ENCODE data around the gene CDH12.

GRCh38 chr5:21765406-21765805, 1087.7 kb downstream of the CDH12 start:
- TF ChIP-seq GATA2 (IDR thresholded peaks at IDR 0.05; ENCODE audit: low read depth, low read length), result no peak
- TF ChIP-seq GATA3 (IDR thresholded peaks at IDR 0.05; ENCODE audit: low read depth, low read length), result no peak

Data from SH-SY5Y (cell line).